ENCODE results near the gene ZNF532.

Gene ZNF532

GRCh38 chr18:58990720-58991119 is 126.0 kb downstream of the ZNF532 start:
- TF ChIP-seq CTCF (IDR thresholded peaks at IDR 0.05) (no peak), ZFX (IDR thresholded peaks at IDR 0.05; ENCODE audit: borderline replicate concordance) (no peak)
- H3K27ac ChIP-seq, result no peak overlapping the region

- H3K27ac ChIP-seq, result no peak overlapping the region
- no peak for TF ChIP-seq ZFX (IDR thresholded peaks at IDR 0.05; ENCODE audit: borderline replicate concordance)
- TF ChIP-seq CTCF (IDR thresholded peaks at IDR 0.05), result no peak
Observed at GRCh38 chr18:58991167-58991798, 126.6 kb downstream of the ZNF532 start.

- TF ChIP-seq CTCF (IDR thresholded peaks at IDR 0.05) (no peak), ZFX (IDR thresholded peaks at IDR 0.05; ENCODE audit: borderline replicate concordance) (no peak)
Observed at GRCh38 chr18:58992301-58993231, 127.9 kb downstream of the ZNF532 start.

GRCh38 chr18:58993260-58993659 is 128.6 kb downstream of the ZNF532 start:
- TF ChIP-seq ZFX (IDR thresholded peaks at IDR 0.05; ENCODE audit: borderline replicate concordance), result no peak
- TF ChIP-seq CTCF (IDR thresholded peaks at IDR 0.05), result no peak
- no peak overlapping the region for H3K27ac ChIP-seq

More at GRCh38 chr18:58992301-58993231, 127.9 kb downstream of the ZNF532 start:
- no peak overlapping the region for H3K27ac ChIP-seq

GRCh38 chr18:58995663-58996062 is 131.0 kb downstream of the ZNF532 start:
- H3K27ac ChIP-seq, result no peak overlapping the region
- TF ChIP-seq ZFX (IDR thresholded peaks at IDR 0.05; ENCODE audit: borderline replicate concordance), result no peak
- no peak for TF ChIP-seq CTCF (IDR thresholded peaks at IDR 0.05)

GRCh38 chr18:58996131-58996641 is 131.5 kb downstream of the ZNF532 start:
- TF ChIP-seq CTCF (IDR thresholded peaks at IDR 0.05), result no peak
- no peak for TF ChIP-seq ZFX (IDR thresholded peaks at IDR 0.05; ENCODE audit: borderline replicate concordance)

GRCh38 chr18:58996696-58997095 is 132.0 kb downstream of the ZNF532 start:
- TF ChIP-seq ZFX (IDR thresholded peaks at IDR 0.05; ENCODE audit: borderline replicate concordance) (no peak), CTCF (IDR thresholded peaks at IDR 0.05) (no peak)

More at GRCh38 chr18:58996131-58996641, 131.5 kb downstream of the ZNF532 start:
- H3K27ac ChIP-seq, result no peak overlapping the region

More at GRCh38 chr18:58996696-58997095, 132.0 kb downstream of the ZNF532 start:
- H3K27ac ChIP-seq, result no peak overlapping the region
